Fibroblast of pulmonary artery (primary cell): Measurements from ENCODE around the gene AAR2.

Source experiments
- DNase-seq: peaks from one replicate; pipeline ENCODE4 v3.0.0-alpha.2; 2010; ENCODE audit warnings: low read depth
- H3K4me3 ChIP-seq: replicated peaks from 2 replicates; pipeline ENCODE4 v1.5.1; 2011; ENCODE audit warnings: low read depth, mild to moderate bottlenecking, control low read depth, low read length, moderate library complexity
- TF ChIP-seq, protein P1 (sequence below): IDR thresholded peaks from 2 replicates; pipeline ENCODE4 v1.5.1; 2011; ENCODE audit warnings: mild to moderate bottlenecking, control low read depth, low read length, inconsistent platforms; ENCODE audit errors: missing control alignments

AAR2 gene

DNA sequence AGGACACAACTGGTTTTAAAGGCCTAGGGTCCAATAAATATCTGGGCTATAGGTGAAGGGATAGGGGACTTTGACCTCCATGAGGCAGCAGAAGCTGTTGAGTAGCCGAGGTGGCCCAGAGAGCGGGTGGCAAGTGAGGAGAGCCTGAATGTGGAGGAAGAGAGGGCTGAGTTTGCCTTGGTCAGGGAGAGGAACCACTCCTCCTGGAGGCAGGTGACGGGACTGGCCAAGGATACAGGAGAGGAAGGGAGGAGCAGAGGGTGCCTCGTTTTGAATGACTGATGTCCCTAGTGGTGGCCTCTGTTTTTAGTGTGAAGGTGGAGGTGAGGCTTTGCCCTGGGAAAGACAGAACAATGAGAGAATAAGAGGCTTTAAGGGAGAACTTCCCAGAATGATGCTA, 19.1 kb upstream of the AAR2 start:
- TF ChIP-seq, protein P1, sequence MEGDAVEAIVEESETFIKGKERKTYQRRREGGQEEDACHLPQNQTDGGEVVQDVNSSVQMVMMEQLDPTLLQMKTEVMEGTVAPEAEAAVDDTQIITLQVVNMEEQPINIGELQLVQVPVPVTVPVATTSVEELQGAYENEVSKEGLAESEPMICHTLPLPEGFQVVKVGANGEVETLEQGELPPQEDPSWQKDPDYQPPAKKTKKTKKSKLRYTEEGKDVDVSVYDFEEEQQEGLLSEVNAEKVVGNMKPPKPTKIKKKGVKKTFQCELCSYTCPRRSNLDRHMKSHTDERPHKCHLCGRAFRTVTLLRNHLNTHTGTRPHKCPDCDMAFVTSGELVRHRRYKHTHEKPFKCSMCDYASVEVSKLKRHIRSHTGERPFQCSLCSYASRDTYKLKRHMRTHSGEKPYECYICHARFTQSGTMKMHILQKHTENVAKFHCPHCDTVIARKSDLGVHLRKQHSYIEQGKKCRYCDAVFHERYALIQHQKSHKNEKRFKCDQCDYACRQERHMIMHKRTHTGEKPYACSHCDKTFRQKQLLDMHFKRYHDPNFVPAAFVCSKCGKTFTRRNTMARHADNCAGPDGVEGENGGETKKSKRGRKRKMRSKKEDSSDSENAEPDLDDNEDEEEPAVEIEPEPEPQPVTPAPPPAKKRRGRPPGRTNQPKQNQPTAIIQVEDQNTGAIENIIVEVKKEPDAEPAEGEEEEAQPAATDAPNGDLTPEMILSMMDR: no peak

DNA sequence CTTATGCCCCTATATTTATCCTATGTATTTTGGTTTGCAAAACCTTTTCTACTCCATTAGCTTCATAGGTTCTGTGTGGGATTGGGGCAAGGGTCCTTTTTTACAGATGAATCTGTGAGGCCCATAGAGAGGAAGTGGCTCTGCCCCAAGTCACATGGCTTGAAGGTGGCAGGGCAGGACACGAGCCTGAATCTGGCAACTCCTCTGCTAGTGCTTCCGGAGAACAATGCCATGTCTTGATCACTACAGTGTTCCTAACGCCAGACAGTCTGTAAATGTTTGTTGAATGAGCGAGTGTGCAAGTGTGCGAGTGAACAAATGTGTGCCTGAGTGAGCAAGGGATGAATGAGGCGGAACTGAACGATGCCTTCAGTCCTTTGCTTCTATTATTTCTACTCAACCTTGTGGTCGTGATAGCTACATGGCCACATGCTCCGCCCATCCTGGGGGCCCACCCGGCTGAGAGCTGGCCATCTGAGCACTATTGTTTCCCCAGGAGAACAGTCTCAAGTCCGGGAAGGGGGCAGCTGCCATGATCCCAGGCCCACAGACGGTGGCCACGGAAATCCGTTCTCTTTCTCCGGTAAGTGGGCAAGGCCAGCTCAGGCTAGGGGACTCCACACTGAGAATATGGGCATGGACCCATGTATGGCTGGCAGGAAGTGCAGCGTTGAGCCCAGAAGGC, 17.8 kb upstream of the AAR2 start:
- H3K4me3 ChIP-seq: no peak overlapping the region
- TF ChIP-seq, protein P1: no peak
- DNase-seq: no peak

More for the DNA sequence above, 19.1 kb upstream of the AAR2 start:
- no peak for DNase-seq
- H3K4me3 ChIP-seq: no peak overlapping the region

DNA sequence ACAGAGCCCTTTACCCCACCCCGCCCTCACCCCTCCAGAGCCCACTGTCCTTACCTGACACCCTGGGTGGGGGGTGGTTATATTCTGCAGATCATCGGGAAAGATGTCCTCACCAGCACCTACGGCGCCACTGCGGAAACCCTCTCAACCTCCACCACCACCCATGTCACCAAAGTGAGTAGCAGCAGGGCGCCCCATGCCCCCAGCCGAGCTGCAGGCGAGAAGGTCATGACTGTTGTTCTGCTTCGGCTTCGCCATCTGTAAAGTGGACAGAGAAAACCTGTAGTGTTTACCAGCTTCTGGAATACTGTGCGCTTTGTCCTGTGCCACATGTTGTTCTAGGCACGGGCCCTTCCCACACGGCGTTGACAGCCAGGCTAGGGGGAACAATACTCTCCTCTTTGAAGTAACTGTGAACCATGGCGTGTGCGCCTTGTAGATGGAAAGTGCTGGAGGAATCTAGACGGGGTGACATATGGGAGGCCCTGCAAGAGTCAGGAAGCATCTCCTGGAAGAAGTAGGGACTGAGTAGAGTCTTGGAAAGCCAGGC, 16.5 kb upstream of the AAR2 start:
- TF ChIP-seq, protein P1: no peak
- no peak for DNase-seq
- no peak overlapping the region for H3K4me3 ChIP-seq

DNA sequence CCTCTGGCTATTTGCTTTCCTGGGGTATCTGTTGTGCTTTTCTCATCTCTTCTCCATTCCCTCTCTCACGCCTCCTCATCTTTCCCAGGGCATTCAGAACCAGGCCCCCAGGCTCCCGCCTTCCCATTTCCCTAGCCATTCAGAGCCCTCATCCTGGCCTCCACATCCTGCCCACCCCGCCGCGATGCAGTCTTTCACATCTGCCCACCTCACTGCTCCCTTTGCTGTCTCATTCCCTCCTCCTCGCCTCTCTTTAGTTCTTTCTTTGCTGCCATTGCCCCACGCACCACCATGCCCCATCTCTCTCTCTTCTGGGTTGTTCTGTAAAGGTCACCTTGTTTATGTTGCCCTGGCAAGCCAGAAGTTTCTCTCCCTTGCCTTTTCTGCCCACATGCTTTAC, 10.6 kb upstream of the AAR2 start:
- TF ChIP-seq, protein P1: no peak
- no peak for DNase-seq
- H3K4me3 ChIP-seq: no peak overlapping the region

DNA sequence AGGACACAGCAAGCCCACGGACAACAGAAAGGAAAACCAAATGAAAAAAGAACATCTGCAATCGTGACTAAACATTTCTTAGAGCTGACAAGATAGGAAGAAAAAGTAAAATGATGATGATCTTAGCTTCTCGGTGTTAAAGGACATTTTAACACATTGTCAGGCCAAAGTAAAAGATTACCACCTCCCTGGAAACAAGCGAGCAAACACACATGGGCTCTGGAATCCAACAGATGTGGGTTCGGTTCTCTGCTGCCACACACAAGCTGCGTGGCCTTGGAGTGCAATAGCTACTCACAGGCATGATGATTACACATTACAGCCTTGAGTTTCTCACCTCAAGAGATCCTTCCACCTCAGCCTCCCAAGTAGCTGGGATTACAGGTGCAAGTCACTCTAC, 7.5 kb upstream of the AAR2 start:
- H3K4me3 ChIP-seq: no peak overlapping the region
- DNase-seq: no peak
- TF ChIP-seq, protein P1: no peak

DNA sequence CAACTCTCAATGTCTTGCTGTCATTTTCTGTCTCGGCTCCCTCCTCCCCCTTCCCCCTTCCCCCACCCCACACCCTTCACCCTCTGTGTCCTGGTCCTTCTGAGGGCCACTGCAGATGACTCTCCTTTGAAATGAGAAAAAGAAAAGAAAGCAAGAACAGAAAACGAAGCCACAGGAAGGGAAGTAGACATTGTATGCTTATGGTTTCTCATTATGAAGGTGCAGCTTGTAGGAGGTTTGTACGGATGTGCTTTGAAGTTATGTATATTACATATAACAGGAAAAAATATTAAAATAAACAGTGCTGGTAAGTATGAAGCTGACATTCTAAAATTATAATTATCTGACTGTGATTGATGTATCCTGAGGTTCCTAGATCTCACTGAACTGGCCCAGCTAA, 6.3 kb upstream of the AAR2 start:
- TF ChIP-seq, protein P1: no peak
- no peak overlapping the region for H3K4me3 ChIP-seq
- DNase-seq: no peak

DNA sequence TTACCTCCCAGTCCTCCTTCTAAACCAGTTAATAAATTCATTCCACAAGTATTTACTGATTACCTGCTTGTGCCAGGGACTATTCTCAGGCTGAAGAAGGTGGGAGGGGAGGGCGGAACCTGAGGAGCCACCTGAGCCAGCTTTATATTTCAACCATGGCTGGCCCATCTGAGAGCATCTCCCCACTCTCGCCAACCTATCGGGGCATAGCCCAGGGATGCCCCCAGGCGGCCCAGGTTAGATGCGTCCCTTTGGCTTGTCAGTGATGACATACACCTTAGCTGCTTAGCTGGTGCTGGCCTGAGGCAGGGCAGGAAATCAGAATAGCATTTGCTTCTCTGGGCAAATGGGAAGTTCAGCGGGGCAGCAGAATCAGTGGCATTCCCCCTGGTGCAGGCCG, 4.9 kb upstream of the AAR2 start:
- TF ChIP-seq, protein P1: no peak
- no peak overlapping the region for H3K4me3 ChIP-seq
- DNase-seq: no peak
